ENCODE results near the gene NEU2. TPM values are rescaled to one million over a fixed set of nuclear protein-coding genes. Genes with fewer than 3 reads are reported as not detected.
"Not testable (repeated sequence)": the region's sequence is repeated elsewhere in the genome, so short reads cannot be mapped to it uniquely, and the experiment has no call there.

NEU2 gene
- total RNA-seq, 1 experiment from 2014 or later = not detected

- H3K9me3 ChIP-seq = no peaks in the 10 kb centered on the region
- no peaks in the 10 kb centered on the region for H3K27me3 ChIP-seq
- H3K4me3 ChIP-seq = no peak overlapping the region
- DNase-seq = no peak
- H3K36me3 ChIP-seq = no peaks in the 10 kb centered on the region
Measured at GRCh38 chr2:233060980-233061590, 28.6 kb downstream of the NEU2 start.

- Histone ChIP-seq H3K27me3 (no peaks in the 10 kb centered on the region), H3K36me3 (no peaks in the 10 kb centered on the region), H3K4me3 (no peak overlapping the region), H3K9me3 (no peaks in the 10 kb centered on the region)
- peak; percentile 47 for DNase-seq
Measured at GRCh38 chr2:233061591-233062450, 29.3 kb downstream of the NEU2 start.

- DNase-seq = no peak
- H3K4me3 ChIP-seq = no peak overlapping the region
- no peaks in the 10 kb centered on the region for H3K9me3 ChIP-seq
- H3K36me3 ChIP-seq = no peaks in the 10 kb centered on the region
- H3K27me3 ChIP-seq = no peaks in the 10 kb centered on the region
Measured at GRCh38 chr2:233062451-233062850, 30.0 kb downstream of the NEU2 start.

GRCh38 chr2:233062946-233063268, 30.4 kb downstream of the NEU2 start:
- Histone ChIP-seq H3K36me3 (no peaks in the 10 kb centered on the region), H3K4me3 (no peak overlapping the region), H3K27me3 (no peaks in the 10 kb centered on the region), H3K9me3 (no peaks in the 10 kb centered on the region)
- DNase-seq = no peak

GRCh38 chr2:233063269-233063975, 30.9 kb downstream of the NEU2 start:
- H3K27me3 ChIP-seq = no peaks in the 10 kb centered on the region
- no peaks in the 10 kb centered on the region for H3K9me3 ChIP-seq
- no peak overlapping the region for H3K4me3 ChIP-seq
- H3K36me3 ChIP-seq = no peaks in the 10 kb centered on the region
- no peak for DNase-seq

GRCh38 chr2:233063976-233064411, 31.5 kb downstream of the NEU2 start:
- no peak for DNase-seq
- H3K27me3 ChIP-seq = no peaks in the 10 kb centered on the region
- H3K9me3 ChIP-seq = no peaks in the 10 kb centered on the region
- H3K36me3 ChIP-seq = no peaks in the 10 kb centered on the region
- H3K4me3 ChIP-seq = no peak overlapping the region

GRCh38 chr2:233064530-233065199, 32.2 kb downstream of the NEU2 start:
- DNase-seq = peak; percentile 82
- Histone ChIP-seq H3K27me3 (no peaks in the 10 kb centered on the region), H3K36me3 (no peaks in the 10 kb centered on the region), H3K9me3 (no peaks in the 10 kb centered on the region), H3K4me3 (no peak overlapping the region)

GRCh38 chr2:233065200-233065589, 32.7 kb downstream of the NEU2 start:
- H3K9me3 ChIP-seq, H3K4me3 ChIP-seq, DNase-seq, H3K27me3 ChIP-seq, H3K36me3 ChIP-seq: not testable (repeated sequence)

GRCh38 chr2:233065954-233066470, 33.5 kb downstream of the NEU2 start:
- Histone ChIP-seq H3K9me3 (0 out of 2 replicates have a peak, but pooled peaks cover 2% of the 10 kb centered on the region), H3K27me3 (no peaks in the 10 kb centered on the region), H3K36me3 (no peaks in the 10 kb centered on the region), H3K4me3 (no peak overlapping the region)
- DNase-seq = no peak

- no peak for DNase-seq
- H3K36me3 ChIP-seq = no peaks in the 10 kb centered on the region
- 0 out of 2 replicates have a peak, but pooled peaks cover 2% of the 10 kb centered on the region for H3K9me3 ChIP-seq
- no peaks in the 10 kb centered on the region for H3K27me3 ChIP-seq
- no peak overlapping the region for H3K4me3 ChIP-seq
Measured at GRCh38 chr2:233068762-233069418, 36.4 kb downstream of the NEU2 start.

GRCh38 chr2:233072838-233073237, 40.4 kb downstream of the NEU2 start:
- no peak overlapping the region for H3K4me3 ChIP-seq
- no peak for DNase-seq
- H3K9me3 ChIP-seq = 0 out of 2 replicates have a peak, but pooled peaks cover 2% of the 10 kb centered on the region
- no peaks in the 10 kb centered on the region for H3K36me3 ChIP-seq
- H3K27me3 ChIP-seq = no peaks in the 10 kb centered on the region

- no peak overlapping the region for H3K4me3 ChIP-seq
- H3K27me3 ChIP-seq = no peaks in the 10 kb centered on the region
- H3K9me3 ChIP-seq = 0 out of 2 replicates have a peak, but pooled peaks cover 2% of the 10 kb centered on the region
- H3K36me3 ChIP-seq = no peaks in the 10 kb centered on the region
- no peak for DNase-seq
Measured at GRCh38 chr2:233074106-233074505, 41.6 kb downstream of the NEU2 start.

GRCh38 chr2:233075141-233075965, 42.9 kb downstream of the NEU2 start:
- Histone ChIP-seq H3K36me3 (no peaks in the 10 kb centered on the region), H3K27me3 (no peaks in the 10 kb centered on the region), H3K4me3 (no peak overlapping the region), H3K9me3 (0 out of 2 replicates have a peak, but pooled peaks cover 2% of the 10 kb centered on the region)
- no peak for DNase-seq

- Histone ChIP-seq H3K36me3 (no peaks in the 10 kb centered on the region), H3K9me3 (0 out of 2 replicates have a peak, but pooled peaks cover under 1% of the 10 kb centered on the region), H3K27me3 (no peaks in the 10 kb centered on the region), H3K4me3 (no peak overlapping the region)
- DNase-seq = no peak
Measured at GRCh38 chr2:233075966-233076339, 43.5 kb downstream of the NEU2 start.

- DNase-seq = no peak
- Histone ChIP-seq H3K9me3 (no peaks in the 10 kb centered on the region), H3K4me3 (no peak overlapping the region), H3K36me3 (no peaks in the 10 kb centered on the region), H3K27me3 (no peaks in the 10 kb centered on the region)
Measured at GRCh38 chr2:233076749-233077148, 44.3 kb downstream of the NEU2 start.
